Tibial nerve (tissue), 4 donors: ENCODE data around the gene TLX3. TPM values are rescaled to one million over a fixed set of nuclear protein-coding genes. Genes with fewer than 3 reads are reported as not detected.

Source experiments
- DNase-seq, 2 donors: peaks; one replicate each; pipeline ENCODE4 v3.0.0-alpha.2; 2019; ENCODE audit warnings: low spot score in 2 of 2
- H3K27ac ChIP-seq, 4 donors: fragments of 200-600 bp; sonication (generic) in 3 of 4; one replicate each; pipeline ENCODE4 v1.5.1; 2017 to 2019; ENCODE audit warnings: mild to moderate bottlenecking in 1 of 4
- H3K27me3 ChIP-seq, 2 donors: fragments of 200-600 bp; sonication (generic) in 1 of 2; one replicate each; pipeline versions ENCODE4 v1.5.1 to v1.6.0; 2017 to 2019
- H3K36me3 ChIP-seq, 3 donors: fragments of 200-600 bp; sonication (generic); one replicate each; pipeline ENCODE4 v1.5.1; 2018 to 2019
- H3K4me1 ChIP-seq, 4 donors: fragments of 200-600 bp; sonication (generic) in 3 of 4; one replicate each; pipeline ENCODE4 v1.5.1; 2017 to 2019
- H3K4me3 ChIP-seq, 4 donors: fragments of 200-600 bp; sonication (generic) in 3 of 4; one replicate each; pipeline ENCODE4 v1.5.1; 2017 to 2019; ENCODE audit warnings: mild to moderate bottlenecking in 1 of 4, moderate library complexity in 1 of 4
- H3K9me3 ChIP-seq, 4 donors: fragments of 200-600 bp; sonication (generic) in 3 of 4; one replicate each; pipeline ENCODE4 v1.5.1; 2017 to 2019
- CTCF ChIP-seq, 5 experiments: fragments of 200-600 bp in 3 of 5; fragments of 450-650 bp in 2 of 5; sonication (generic) in 3 of 5; IDR thresholded peaks; one replicate each; pipeline ENCODE4 v1.5.1; 2016 to 2019; ENCODE audit warnings: antibody characterized with exemption in 5 of 5, mild to moderate bottlenecking in 3 of 5, moderate library complexity in 2 of 5
- EP300 ChIP-seq, 2 donors: sonication (generic); formaldehyde crosslinking; IDR thresholded peaks; one replicate each; pipeline ENCODE4 v1.6.1; 2017; ENCODE audit warnings: antibody characterized with exemption in 2 of 2, mild to moderate bottlenecking in 1 of 2
- POLR2A ChIP-seq, 2 donors: fragments of 450-650 bp; IDR thresholded peaks; one replicate each; pipeline ENCODE4 v1.6.1; 2017; ENCODE audit warnings: antibody characterized with exemption in 2 of 2, mild to moderate bottlenecking in 2 of 2, moderate library complexity in 2 of 2
- WGBS, 2 donors: methylation state at CpG; one replicate each; pipeline ENCODE4 v1.1.5; 2018; 5-methylcytosine and 5-hydroxymethylcytosine counted together
- total RNA-seq, 4 donors: library from RNA; depleted of rRNA; stranded (reverse); fragments of >200 nt; gene quantifications; one replicate each; pipeline ENCODE4 v1.1.0, GENCODE V29; 2016

The TLX3 gene
- total RNA-seq, 4 donors from 2014 or later, result not detected

DNA sequence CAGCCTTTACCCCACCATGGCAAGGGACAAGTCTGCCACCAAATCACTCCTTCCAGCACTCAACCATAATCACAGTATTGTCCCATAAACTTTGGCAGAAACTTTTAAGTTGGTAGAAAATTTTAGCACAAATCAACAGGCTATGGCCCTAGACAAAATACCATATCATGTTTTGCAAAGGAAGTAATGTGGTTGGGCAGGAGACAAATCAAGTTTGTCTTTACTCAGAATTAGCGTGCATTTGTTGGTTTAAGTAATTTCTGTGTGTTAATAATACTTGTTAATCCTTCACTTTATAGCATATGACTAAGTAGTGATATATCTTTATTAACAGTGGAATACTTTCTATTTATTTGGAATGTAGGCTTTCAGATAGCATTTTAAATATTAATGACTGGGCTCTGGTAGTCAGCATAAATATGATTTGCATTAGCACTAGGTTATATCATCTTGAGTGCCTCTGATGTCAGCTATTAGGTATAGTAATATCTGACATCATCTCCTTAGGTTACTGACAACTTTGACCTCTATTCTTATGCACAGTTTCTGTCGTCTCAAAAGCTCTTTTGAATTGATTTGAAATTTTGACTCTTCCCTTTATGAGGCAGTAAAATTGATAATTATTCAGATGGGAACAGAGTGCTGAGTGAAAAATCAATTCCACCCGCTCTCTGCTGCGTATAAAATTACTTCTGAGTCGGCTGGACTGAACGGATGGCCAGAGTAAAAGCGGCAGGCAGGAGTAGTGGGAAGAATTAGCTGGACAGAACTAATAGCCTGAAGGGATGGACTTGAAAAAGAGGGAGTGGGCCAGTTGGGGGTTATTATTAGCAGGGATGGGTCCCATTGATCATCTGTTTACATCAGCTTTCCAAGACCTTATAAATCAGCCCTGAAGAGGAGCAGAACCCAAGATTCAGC, 40.1 kb upstream of the TLX3 start:
- DNase-seq, result no peak
- H3K4me3 ChIP-seq, result no peak overlapping the region

GRCh38 chr5:171269717-171270116, 39.3 kb upstream of the TLX3 start:
- Histone ChIP-seq H3K36me3 (no peaks in the 10 kb centered on the region), H3K27ac (no peak overlapping the region), H3K4me1 (no peaks in the 10 kb centered on the region), H3K27me3 (no peaks in the 10 kb centered on the region), H3K4me3 (no peak overlapping the region), H3K9me3 (no peaks in the 10 kb centered on the region)
- WGBS, 2 donors, result 87 to 88% methylated on average over 2 of the region's 2 CpGs
- no peak for TF ChIP-seq CTCF (IDR thresholded peaks at IDR 0.05)
- TF ChIP-seq POLR2A (IDR thresholded peaks at IDR 0.05), result no peak
- TF ChIP-seq EP300 (IDR thresholded peaks at IDR 0.05), result no peak
- DNase-seq, result no peak

More for the DNA sequence above, 40.1 kb upstream of the TLX3 start:
- no peaks in the 10 kb centered on the region for H3K27me3 ChIP-seq
- no peaks in the 10 kb centered on the region for H3K9me3 ChIP-seq
- 57 to 62% methylated on average over 7 of the region's 7 CpGs for WGBS, 2 donors
- H3K27ac ChIP-seq, result no peak overlapping the region
- TF ChIP-seq POLR2A (IDR thresholded peaks at IDR 0.05) (no peak), CTCF (IDR thresholded peaks at IDR 0.05) (no peak), EP300 (IDR thresholded peaks at IDR 0.05) (no peak)
- H3K36me3 ChIP-seq, result no peaks in the 10 kb centered on the region
- H3K4me1 ChIP-seq, result no peaks in the 10 kb centered on the region

DNA sequence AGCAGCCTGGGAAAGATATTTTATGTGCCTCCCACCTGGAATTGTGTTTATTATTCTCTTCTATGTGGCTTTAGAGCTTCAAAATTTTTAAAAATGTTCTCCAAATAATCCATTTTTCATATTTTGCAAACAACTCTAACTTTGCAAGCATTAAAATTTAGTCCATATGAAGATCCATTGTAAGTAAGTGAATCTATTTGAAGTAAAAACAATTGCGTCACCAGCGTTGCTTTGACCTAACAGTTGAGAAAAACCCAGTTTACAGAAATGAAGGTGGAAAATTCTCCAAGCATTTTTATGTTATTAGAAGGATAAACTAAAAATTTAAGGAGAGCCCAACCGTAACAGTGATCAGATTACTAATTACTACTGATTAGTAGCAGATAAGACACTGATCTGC, 38.9 kb upstream of the TLX3 start:
- H3K9me3 ChIP-seq, result no peaks in the 10 kb centered on the region
- no peak overlapping the region for H3K27ac ChIP-seq
- no peak for DNase-seq
- no peaks in the 10 kb centered on the region for H3K36me3 ChIP-seq
- no peak for TF ChIP-seq EP300 (IDR thresholded peaks at IDR 0.05)
- TF ChIP-seq CTCF (IDR thresholded peaks at IDR 0.05), result no peak
- TF ChIP-seq POLR2A (IDR thresholded peaks at IDR 0.05), result no peak
- WGBS, 2 donors, result 91 to 95% methylated on average over 3 of the region's 3 CpGs
- no peaks in the 10 kb centered on the region for H3K4me1 ChIP-seq
- no peaks in the 10 kb centered on the region for H3K27me3 ChIP-seq
- no peak overlapping the region for H3K4me3 ChIP-seq

DNA sequence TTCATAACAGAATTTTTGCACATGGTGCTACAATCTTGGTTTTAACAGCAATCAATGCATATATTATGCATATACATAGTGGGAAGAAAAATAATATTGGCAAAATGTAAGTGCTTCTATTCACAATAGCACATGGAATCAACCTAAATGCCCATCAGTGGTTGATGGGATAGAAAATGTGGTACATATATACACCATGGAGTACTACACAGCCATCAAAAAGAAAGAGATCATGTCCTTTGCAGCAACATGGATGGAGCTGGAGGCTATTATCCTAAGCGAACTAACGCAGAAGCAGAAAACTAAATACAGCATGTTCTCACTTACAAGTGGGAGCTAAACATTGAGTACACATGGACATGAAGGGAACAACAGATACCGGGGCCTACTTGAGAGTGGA, 37.2 kb upstream of the TLX3 start:
- Histone ChIP-seq H3K27me3 (no peaks in the 10 kb centered on the region), H3K4me1 (no peaks in the 10 kb centered on the region), H3K9me3 (no peaks in the 10 kb centered on the region), H3K36me3 (no peaks in the 10 kb centered on the region), H3K27ac (no peak overlapping the region), H3K4me3 (no peak overlapping the region)
- TF ChIP-seq CTCF (IDR thresholded peaks at IDR 0.05), result no peak
- TF ChIP-seq POLR2A (IDR thresholded peaks at IDR 0.05), result no peak
- TF ChIP-seq EP300 (IDR thresholded peaks at IDR 0.05), result no peak
- 95 to 100% methylated on average over 3 of the region's 3 CpGs for WGBS, 2 donors
- DNase-seq, result no peak
